ENCODE measurements around the gene MAF.

MAF gene

GRCh38 chr16:79600638-79601091, at the start of gene MAF:
Gene MAF, minus strand, starts transcription at chr16:79600737. Its CDS starts 835 bp downstream, at chr16:79599902.
- in situ Hi-C loops (cut with MboI; ENCODE audit: low sequenced_read_pairs) = no loop called here

- in situ Hi-C loops (cut with MboI; ENCODE audit: low sequenced_read_pairs) = no loop called here
Measured at GRCh38 chr16:79648826-79649225, 48.3 kb upstream of the MAF start.

GRCh38 chr16:79647586-79647985, 47.0 kb upstream of the MAF start:
- in situ Hi-C loops (cut with MboI; ENCODE audit: low sequenced_read_pairs) = no loop called here

- in situ Hi-C loops (cut with MboI; ENCODE audit: low sequenced_read_pairs) = no loop called here
Measured at GRCh38 chr16:79645701-79646100, 45.2 kb upstream of the MAF start.

GRCh38 chr16:79644971-79645667, 44.6 kb upstream of the MAF start:
- in situ Hi-C loops (cut with MboI; ENCODE audit: low sequenced_read_pairs) = no loop called here

GRCh38 chr16:79642652-79643051, 42.1 kb upstream of the MAF start:
- in situ Hi-C loops (cut with MboI; ENCODE audit: low sequenced_read_pairs) = no loop called here

- in situ Hi-C loops (cut with MboI; ENCODE audit: low sequenced_read_pairs) = no loop called here
Measured at GRCh38 chr16:79640513-79641360, 40.2 kb upstream of the MAF start.

GRCh38 chr16:79639576-79640311, 39.2 kb upstream of the MAF start:
- in situ Hi-C loops (cut with MboI; ENCODE audit: low sequenced_read_pairs) = no loop called here

- in situ Hi-C loops (cut with MboI; ENCODE audit: low sequenced_read_pairs) = no loop called here
Measured at GRCh38 chr16:79638386-79638785, 37.8 kb upstream of the MAF start.

GRCh38 chr16:79635488-79635887, 35.0 kb upstream of the MAF start:
- in situ Hi-C loops (cut with MboI; ENCODE audit: low sequenced_read_pairs) = no loop called here

- in situ Hi-C loops (cut with MboI; ENCODE audit: low sequenced_read_pairs) = no loop called here
Measured at GRCh38 chr16:79634298-79634697, 33.8 kb upstream of the MAF start.

GRCh38 chr16:79632289-79632688, 31.8 kb upstream of the MAF start:
- in situ Hi-C loops (cut with MboI; ENCODE audit: low sequenced_read_pairs) = no loop called here

- in situ Hi-C loops (cut with MboI; ENCODE audit: low sequenced_read_pairs) = no loop called here
Measured at GRCh38 chr16:79628988-79629387, 28.5 kb upstream of the MAF start.

- in situ Hi-C loops (cut with MboI; ENCODE audit: low sequenced_read_pairs) = no loop called here
Measured at GRCh38 chr16:79628501-79628975, 28.0 kb upstream of the MAF start.

- in situ Hi-C loops (cut with MboI; ENCODE audit: low sequenced_read_pairs) = no loop called here
Measured at GRCh38 chr16:79627092-79627491, 26.6 kb upstream of the MAF start.

GRCh38 chr16:79625738-79626137, 25.2 kb upstream of the MAF start:
- in situ Hi-C loops (cut with MboI; ENCODE audit: low sequenced_read_pairs) = no loop called here

GRCh38 chr16:79623824-79624223, 23.3 kb upstream of the MAF start:
- in situ Hi-C loops (cut with MboI; ENCODE audit: low sequenced_read_pairs) = no loop called here

- in situ Hi-C loops (cut with MboI; ENCODE audit: low sequenced_read_pairs) = no loop called here
Measured at GRCh38 chr16:79623062-79623461, 22.5 kb upstream of the MAF start.

- in situ Hi-C loops (cut with MboI; ENCODE audit: low sequenced_read_pairs) = no loop called here
Measured at GRCh38 chr16:79621027-79621426, 20.5 kb upstream of the MAF start.

GRCh38 chr16:79618692-79619050, 18.1 kb upstream of the MAF start:
- in situ Hi-C loops (cut with MboI; ENCODE audit: low sequenced_read_pairs) = no loop called here

- in situ Hi-C loops (cut with MboI; ENCODE audit: low sequenced_read_pairs) = no loop called here
Measured at GRCh38 chr16:79618041-79618691, 17.6 kb upstream of the MAF start.
